Heart right ventricle (tissue), 16 donors: ENCODE measurements around the gene MARCHF9. TPM values are rescaled to one million over a fixed set of nuclear protein-coding genes. Genes with fewer than 3 reads are reported as not detected.

Experiments
- ATAC-seq, 8 donors: fragments of 200-7000 bp; cut with Tn5 transposase; one replicate each; pipeline ENCODE4 v1.9.1; 2020; ENCODE audit warnings: mild to moderate bottlenecking in 8 of 8, moderate library complexity in 8 of 8, moderate number of reproducible peaks in 1 of 8
- DNase-seq, 2 donors: peaks; one replicate each; pipeline ENCODE4 v3.0.0-alpha.2; 2020
- H3K27ac ChIP-seq, 10 donors: fragments of 200-600 bp; sonication (generic) in 2 of 10; one replicate each; pipeline versions ENCODE4 v1.5.0 to v1.8.0; 2020 to 2022; ENCODE audit warnings: mild to moderate bottlenecking in 3 of 10
- H3K27me3 ChIP-seq, 7 donors: fragments of 200-600 bp; one replicate each; pipeline ENCODE4 v1.8.0; 2021 to 2022; ENCODE audit warnings: mild to moderate bottlenecking in 2 of 7
- H3K36me3 ChIP-seq, 9 donors: fragments of 200-600 bp; sonication (generic) in 1 of 9; one replicate each; pipeline versions ENCODE4 v1.5.0 to v1.8.0; 2020 to 2022; ENCODE audit warnings: mild to moderate bottlenecking in 2 of 9
- H3K4me1 ChIP-seq, 9 donors: fragments of 200-600 bp; sonication (generic) in 1 of 9; one replicate each; pipeline versions ENCODE4 v1.5.0 to v1.8.0; 2020 to 2022; ENCODE audit warnings: mild to moderate bottlenecking in 4 of 9
- H3K4me3 ChIP-seq, 10 donors: fragments of 200-600 bp; sonication (generic) in 2 of 10; one replicate each; pipeline versions ENCODE4 v1.5.0 to v1.8.0; 2020 to 2022; ENCODE audit warnings: mild to moderate bottlenecking in 7 of 10, moderate library complexity in 2 of 10
- H3K9me3 ChIP-seq, 11 donors: fragments of 200-600 bp in 10 of 11; sonication (generic) in 2 of 11; one replicate each; pipeline versions ENCODE4 v1.5.0 to v1.8.0; 2013 to 2022; ENCODE audit warnings: mild to moderate bottlenecking in 2 of 11, control low read depth in 1 of 11, moderate library complexity in 1 of 11
- CTCF ChIP-seq, 9 donors: fragments of 200-600 bp; sonication (generic) in 2 of 9; IDR thresholded peaks; one replicate each; pipeline versions ENCODE4 v1.5.0 to v1.8.0; 2021 to 2022; ENCODE audit warnings: antibody characterized with exemption in 9 of 9, mild to moderate bottlenecking in 5 of 9, moderate library complexity in 1 of 9
- WGBS, 2 donors: extraction: QIAGEN DNeasy Blood & Tissue Kit; methylation state at CpG; one replicate each; pipeline ENCODE4 v1.1.7; 2013; ENCODE audit warnings: inconsistent platforms in 1 of 2; 5-methylcytosine and 5-hydroxymethylcytosine counted together
- intact Hi-C, 10 donors: fragments of 100-400 bp; cut with DNase I; formaldehyde crosslinking; loops; one replicate each; pipeline versions ENCODE4 v1.11.1 to v1.14.2; 2022
- polyA plus RNA-seq, 2 donors: library from polyadenylated mRNA; stranded (reverse); fragments of 200-250 nt; gene quantifications; one replicate each; pipeline ENCODE4 v1.2.3, GENCODE V29; 2013
- total RNA-seq, 10 donors: library from RNA; stranded (reverse); fragmentation: NEBNext Ultra II Directional in 3 of 10; extraction: Animal tissue kit (Norgen Biotek cat#: 25700) in 3 of 10; gene quantifications; one replicate each; pipeline versions ENCODE4 v1.2.1 to v1.2.4, GENCODE V29; 2021 to 2023
- donor health status: Arrhythmogenic right ventricular cardiomyopathy.
- donor health status: ischemic (EF 13 %, LVEDD 7.1; RV severe dilation, severe dysfunction).
- donor health status: healthy with polysubstance abuse.
- donor health status: DM: no; HTN: yes; CAD: no.
- donor health status: DM: no; HTN: no; CAD: no.
- donor health status: ischemic (EF 25% LVEDD 6.9; RV normal size, moderate dysfunction).
- donor health status: ischemic (EF 25% LVEDD 5.7; RV mildly dilated, moderate dysfunction).
- donor health status: healthy.
- donor health status: DM: yes; HTN: yes; CAD: no.
- donor health status: Ischemic cardiomyopathy.
- donor health status: ischemic (EF 35%, LVEDD 5.7; RV mildly dilated, moderate dysfunction).
- donor health status: nonischemic (EF 11% LVEDD 7.7; RV severe dilation, severe dysfunction).
- donor health status: DM: yes; HTN: yes; CAD: no.
- donor health status: PGD.
- donor health status: ischemic (EF 29% LVEDD 5.4; RV normal size, mild dysfunction).
- donor health status: nonischemic (EF 23%, LVEDD 6.1; RV moderate dilation, normal function).

Gene MARCHF9
- total and polyA plus RNA-seq, 12 donors: 11.2 to 20.7 (median 13.7) TPM

- ATAC-seq (peak; percentile 30 to 55 (median 46)), DNase-seq (peak in 1 of 2 donors; percentile 38)
- H3K9me3 ChIP-seq: no peaks in the 10 kb centered on the region
- 1% methylated on average over 60 of the region's 60 CpGs for WGBS, 2 donors
- peak overlapping the region; percentile 15 to 57 (median 44) for H3K4me3 ChIP-seq
- H3K27ac ChIP-seq: no peak overlapping the region
- H3K27me3 ChIP-seq: peaks cover 7 to 56% (median 45%) of the 10 kb centered on the region in 7 donors
- intact Hi-C loops: no loop called here
- TF ChIP-seq CTCF (IDR thresholded peaks at IDR 0.05): peak in 6 of 9 donors; percentile 5 to 51 (median 44)
- H3K36me3 ChIP-seq: peaks cover 0 to 22% (median 0%) of the 10 kb centered on the region in 9 donors
- peaks cover 15 to 33% (median 26%) of the 10 kb centered on the region in 9 donors for H3K4me1 ChIP-seq
These were observed 10.2 kb downstream of the MARCHF9 start for GRCh38 chr12:57765003-57765697.

- peaks cover 7 to 56% (median 45%) of the 10 kb centered on the region in 7 donors for H3K27me3 ChIP-seq
- ATAC-seq: peak in 7 of 8 donors; percentile 4 to 23 (median 11)
- peaks cover 15 to 35% (median 28%) of the 10 kb centered on the region in 9 donors for H3K4me1 ChIP-seq
These were observed 11.0 kb downstream of the MARCHF9 start for GRCh38 chr12:57765698-57766463.

GRCh38 chr12:57766464-57767304 lies 11.8 kb downstream of the MARCHF9 start, which contains the start of gene CYP27B1:
TSS of gene CYP27B1 (minus strand) at chr12:57767078. CDS start at chr12:57767041, 37 bp downstream.
- no peak within 1 kb of the TSS for H3K27ac ChIP-seq
- H3K4me3 ChIP-seq: peak within 1 kb of the TSS in 9 of 10 donors; percentile 9 to 57 (median 39)
- DNase-seq: no peak
- peaks cover 7 to 56% (median 45%) of the 10 kb centered on the region in 7 donors for H3K27me3 ChIP-seq
- intact Hi-C loops: no loop called here
- TF ChIP-seq CTCF (IDR thresholded peaks at IDR 0.05): no peak
- ATAC-seq: peak in 6 of 8 donors; percentile 13 to 31 (median 20)
- no peaks in the 10 kb centered on the region for H3K9me3 ChIP-seq
- peaks cover 0 to 28% (median 0%) of the 10 kb centered on the region in 9 donors for H3K36me3 ChIP-seq
- H3K4me1 ChIP-seq: peaks cover 18 to 43% (median 34%) of the 10 kb centered on the region in 9 donors
- WGBS, 2 donors: 4 to 5% methylated on average over 38 of the region's 38 CpGs

More at GRCh38 chr12:57765698-57766463, 11.0 kb downstream of the MARCHF9 start:
- Histone ChIP-seq H3K9me3 (no peaks in the 10 kb centered on the region), H3K36me3 (peaks cover 0 to 28% (median 0%) of the 10 kb centered on the region in 9 donors), H3K4me3 (peak overlapping the region; percentile 9 to 57 (median 40)), H3K27ac (no peak overlapping the region)
- TF ChIP-seq CTCF (IDR thresholded peaks at IDR 0.05): no peak
- intact Hi-C loops: no loop called here
- no peak for DNase-seq
- WGBS, 2 donors: 3 to 4% methylated on average over 40 of the region's 40 CpGs
